ENCODE data around the gene OR6S1.
"Not testable (repeated sequence)": the region's sequence is repeated elsewhere in the genome, so short reads cannot be mapped to it uniquely, and the experiment has no call there.

OR6S1 gene

DNA sequence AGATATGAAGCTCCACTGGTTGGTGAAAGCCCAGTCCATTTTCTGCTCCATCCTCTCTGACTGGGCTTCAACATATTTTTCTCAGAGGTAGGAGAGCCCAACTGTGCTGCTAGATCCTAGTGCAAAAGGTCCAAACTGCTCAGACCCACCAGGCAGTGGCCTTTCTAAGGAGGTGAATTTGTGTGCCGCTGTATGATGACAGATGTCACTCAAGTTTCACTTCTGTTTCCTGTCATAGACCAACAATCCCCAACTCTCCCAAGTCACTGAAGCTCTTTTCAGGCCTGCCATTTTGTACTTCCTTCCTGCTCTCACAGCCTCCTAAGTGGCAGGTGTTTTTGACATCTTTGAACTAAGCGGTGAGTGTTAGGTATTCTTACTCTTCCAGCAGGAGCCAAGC is 26.5 kb upstream of the OR6S1 start:
- ChIA-PET CTCF (interaction anchor here (0.8 to 1.5 kb wide), 2 partner anchors 11 to 13 kb away, joined by 3 to 5 read pairs; no protein-coding TSS in a partner anchor), POLR2A (no interaction called here)
- Histone ChIP-seq H3K4me1 (ENCODE audit: control insufficient read depth, insufficient read depth, low read length) (peaks cover 4% of the 10 kb centered on the region; the same call in 1 of the 2 replicates), H3K36me3 (ENCODE audit: control insufficient read depth in 2 of 2, insufficient read depth in 1 of 2, low read length in 2 of 2) (no peaks in the 10 kb centered on the region), H3K27ac (ENCODE audit: extremely low read depth, low read depth, low read length) (no peak overlapping the region), H3K4me3 (ENCODE audit: low read depth, low read length) (no peak overlapping the region), H3K9me3 (ENCODE audit: control insufficient read depth, insufficient read depth, low read depth, low read length) (no peaks in the 10 kb centered on the region)
- TF ChIP-seq, protein P1, sequence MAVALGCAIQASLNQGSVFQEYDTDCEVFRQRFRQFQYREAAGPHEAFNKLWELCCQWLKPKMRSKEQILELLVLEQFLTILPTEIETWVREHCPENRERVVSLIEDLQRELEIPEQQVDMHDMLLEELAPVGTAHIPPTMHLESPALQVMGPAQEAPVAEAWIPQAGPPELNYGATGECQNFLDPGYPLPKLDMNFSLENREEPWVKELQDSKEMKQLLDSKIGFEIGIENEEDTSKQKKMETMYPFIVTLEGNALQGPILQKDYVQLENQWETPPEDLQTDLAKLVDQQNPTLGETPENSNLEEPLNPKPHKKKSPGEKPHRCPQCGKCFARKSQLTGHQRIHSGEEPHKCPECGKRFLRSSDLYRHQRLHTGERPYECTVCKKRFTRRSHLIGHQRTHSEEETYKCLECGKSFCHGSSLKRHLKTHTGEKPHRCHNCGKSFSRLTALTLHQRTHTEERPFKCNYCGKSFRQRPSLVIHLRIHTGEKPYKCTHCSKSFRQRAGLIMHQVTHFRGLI (tag by site-specific recombination; IDR thresholded peaks at IDR 0.05) = peak; percentile 85
- TF ChIP-seq, protein P2, sequence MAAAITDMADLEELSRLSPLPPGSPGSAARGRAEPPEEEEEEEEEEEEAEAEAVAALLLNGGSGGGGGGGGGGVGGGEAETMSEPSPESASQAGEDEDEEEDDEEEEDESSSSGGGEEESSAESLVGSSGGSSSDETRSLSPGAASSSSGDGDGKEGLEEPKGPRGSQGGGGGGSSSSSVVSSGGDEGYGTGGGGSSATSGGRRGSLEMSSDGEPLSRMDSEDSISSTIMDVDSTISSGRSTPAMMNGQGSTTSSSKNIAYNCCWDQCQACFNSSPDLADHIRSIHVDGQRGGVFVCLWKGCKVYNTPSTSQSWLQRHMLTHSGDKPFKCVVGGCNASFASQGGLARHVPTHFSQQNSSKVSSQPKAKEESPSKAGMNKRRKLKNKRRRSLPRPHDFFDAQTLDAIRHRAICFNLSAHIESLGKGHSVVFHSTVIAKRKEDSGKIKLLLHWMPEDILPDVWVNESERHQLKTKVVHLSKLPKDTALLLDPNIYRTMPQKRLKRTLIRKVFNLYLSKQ (tag by site-specific recombination; IDR thresholded peaks at IDR 0.05; ENCODE audit: borderline replicate concordance) = no peak

DNA sequence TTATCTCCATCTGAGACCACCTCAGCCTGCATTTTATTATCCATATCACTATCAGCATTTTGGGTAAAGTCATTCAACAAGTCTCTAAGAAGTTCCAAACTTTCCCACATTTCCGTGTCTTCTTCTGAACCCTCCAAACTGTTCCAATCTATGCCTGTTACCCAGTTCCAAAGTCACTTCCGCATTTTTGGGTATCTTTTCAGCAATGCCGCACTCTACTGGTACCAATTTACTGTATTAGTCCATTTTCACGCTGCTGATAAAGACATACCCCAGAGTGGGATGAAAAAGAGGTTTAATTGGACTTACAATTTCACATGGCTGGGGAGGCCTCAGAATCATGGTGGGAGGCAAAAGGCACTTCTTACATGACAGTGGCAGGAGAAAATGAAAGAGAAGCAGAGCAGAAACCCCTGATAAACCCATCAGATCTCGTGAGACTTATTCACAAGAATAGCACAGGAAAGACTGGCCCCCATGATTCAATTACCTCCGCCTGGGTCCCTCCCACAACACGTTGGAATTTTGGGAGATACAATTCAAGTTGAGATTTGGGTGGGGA is 25.0 kb upstream of the OR6S1 start:
- H3K4me3 ChIP-seq (ENCODE audit: low read depth, low read length); POLR2A ChIA-PET; H3K9me3 ChIP-seq (ENCODE audit: control insufficient read depth, insufficient read depth, low read depth, low read length); H3K4me1 ChIP-seq (ENCODE audit: control insufficient read depth, insufficient read depth, low read length); CTCF ChIA-PET; H3K36me3 ChIP-seq (ENCODE audit: control insufficient read depth in 2 of 2, insufficient read depth in 1 of 2, low read length in 2 of 2); H3K27ac ChIP-seq (ENCODE audit: extremely low read depth, low read depth, low read length): not testable (repeated sequence)

DNA sequence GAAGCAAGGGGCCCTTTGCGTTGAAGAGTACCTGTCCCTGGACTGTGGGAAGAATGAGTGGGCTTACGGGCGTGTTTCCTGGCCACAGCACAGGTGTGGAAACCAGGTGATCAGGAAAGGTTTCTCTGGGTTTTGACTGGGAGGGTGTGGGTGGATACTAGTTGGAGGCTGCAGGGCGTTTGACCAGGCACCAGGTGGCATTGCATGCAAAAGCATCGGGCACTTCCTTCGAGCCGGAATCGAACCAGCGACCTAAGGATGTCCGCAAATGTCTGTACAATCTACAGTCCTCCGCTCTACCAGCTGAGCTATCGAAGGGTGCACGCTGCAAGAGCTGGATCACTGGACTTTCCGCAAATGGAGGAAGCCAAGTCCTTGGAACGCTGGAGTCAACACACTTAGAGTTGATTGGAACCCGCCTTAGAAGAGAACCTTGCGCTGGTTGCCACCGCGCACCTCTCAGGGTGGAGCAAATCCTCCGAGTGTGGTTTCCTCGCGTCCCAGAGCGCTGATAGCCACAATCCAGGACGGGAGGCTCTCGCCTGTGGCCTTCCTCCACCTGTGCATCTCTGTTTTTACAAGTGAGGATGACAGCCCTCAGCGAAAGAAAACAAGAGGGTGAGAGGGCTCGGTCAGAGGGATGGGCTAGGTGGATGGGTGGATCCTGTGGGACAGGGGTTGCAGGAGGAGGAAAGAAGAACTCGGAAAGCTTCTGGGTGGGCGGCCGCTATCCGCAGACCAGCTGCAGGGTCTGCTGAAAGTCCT is 21.7 kb upstream of the OR6S1 start:
- POLR2A ChIA-PET = interaction anchor here (0.6 to 1.8 kb wide), 4 partner anchors 19 to 201 kb away, joined by 3 to 16 read pairs (median 4); no protein-coding TSS in a partner anchor
- TF ChIP-seq, protein P3, sequence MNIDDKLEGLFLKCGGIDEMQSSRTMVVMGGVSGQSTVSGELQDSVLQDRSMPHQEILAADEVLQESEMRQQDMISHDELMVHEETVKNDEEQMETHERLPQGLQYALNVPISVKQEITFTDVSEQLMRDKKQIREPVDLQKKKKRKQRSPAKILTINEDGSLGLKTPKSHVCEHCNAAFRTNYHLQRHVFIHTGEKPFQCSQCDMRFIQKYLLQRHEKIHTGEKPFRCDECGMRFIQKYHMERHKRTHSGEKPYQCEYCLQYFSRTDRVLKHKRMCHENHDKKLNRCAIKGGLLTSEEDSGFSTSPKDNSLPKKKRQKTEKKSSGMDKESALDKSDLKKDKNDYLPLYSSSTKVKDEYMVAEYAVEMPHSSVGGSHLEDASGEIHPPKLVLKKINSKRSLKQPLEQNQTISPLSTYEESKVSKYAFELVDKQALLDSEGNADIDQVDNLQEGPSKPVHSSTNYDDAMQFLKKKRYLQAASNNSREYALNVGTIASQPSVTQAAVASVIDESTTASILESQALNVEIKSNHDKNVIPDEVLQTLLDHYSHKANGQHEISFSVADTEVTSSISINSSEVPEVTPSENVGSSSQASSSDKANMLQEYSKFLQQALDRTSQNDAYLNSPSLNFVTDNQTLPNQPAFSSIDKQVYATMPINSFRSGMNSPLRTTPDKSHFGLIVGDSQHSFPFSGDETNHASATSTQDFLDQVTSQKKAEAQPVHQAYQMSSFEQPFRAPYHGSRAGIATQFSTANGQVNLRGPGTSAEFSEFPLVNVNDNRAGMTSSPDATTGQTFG (tag by site-specific recombination; IDR thresholded peaks at IDR 0.05; ENCODE audit: borderline replicate concordance) = no peak
- TF ChIP-seq ZBTB1 (tag by site-specific recombination; IDR thresholded peaks at IDR 0.05) (peak; percentile 54; the same call in 1 of the 2 replicates), ZNF654 (tag by site-specific recombination; IDR thresholded peaks at IDR 0.05; ENCODE audit: low read depth) (peak; percentile 54), ZNF426 (tag by site-specific recombination; IDR thresholded peaks at IDR 0.05) (no peak), ZNF214 (tag by site-specific recombination; IDR thresholded peaks at IDR 0.05; ENCODE audit: borderline replicate concordance) (no peak), ZNF830 (tag by site-specific recombination; IDR thresholded peaks at IDR 0.05; ENCODE audit: low read depth) (no peak), ZNF544 (tag by site-specific recombination; IDR thresholded peaks at IDR 0.05) (no peak), ZNF747 (tag by site-specific recombination; IDR thresholded peaks at IDR 0.05) (no peak), ZNF558 (tag by site-specific recombination; IDR thresholded peaks at IDR 0.05) (peak; percentile 64; the same call in 1 of the 2 replicates), ZBTB8A (tag by site-specific recombination; IDR thresholded peaks at IDR 0.05) (peak; percentile 99)
- TF ChIP-seq, protein P4, sequence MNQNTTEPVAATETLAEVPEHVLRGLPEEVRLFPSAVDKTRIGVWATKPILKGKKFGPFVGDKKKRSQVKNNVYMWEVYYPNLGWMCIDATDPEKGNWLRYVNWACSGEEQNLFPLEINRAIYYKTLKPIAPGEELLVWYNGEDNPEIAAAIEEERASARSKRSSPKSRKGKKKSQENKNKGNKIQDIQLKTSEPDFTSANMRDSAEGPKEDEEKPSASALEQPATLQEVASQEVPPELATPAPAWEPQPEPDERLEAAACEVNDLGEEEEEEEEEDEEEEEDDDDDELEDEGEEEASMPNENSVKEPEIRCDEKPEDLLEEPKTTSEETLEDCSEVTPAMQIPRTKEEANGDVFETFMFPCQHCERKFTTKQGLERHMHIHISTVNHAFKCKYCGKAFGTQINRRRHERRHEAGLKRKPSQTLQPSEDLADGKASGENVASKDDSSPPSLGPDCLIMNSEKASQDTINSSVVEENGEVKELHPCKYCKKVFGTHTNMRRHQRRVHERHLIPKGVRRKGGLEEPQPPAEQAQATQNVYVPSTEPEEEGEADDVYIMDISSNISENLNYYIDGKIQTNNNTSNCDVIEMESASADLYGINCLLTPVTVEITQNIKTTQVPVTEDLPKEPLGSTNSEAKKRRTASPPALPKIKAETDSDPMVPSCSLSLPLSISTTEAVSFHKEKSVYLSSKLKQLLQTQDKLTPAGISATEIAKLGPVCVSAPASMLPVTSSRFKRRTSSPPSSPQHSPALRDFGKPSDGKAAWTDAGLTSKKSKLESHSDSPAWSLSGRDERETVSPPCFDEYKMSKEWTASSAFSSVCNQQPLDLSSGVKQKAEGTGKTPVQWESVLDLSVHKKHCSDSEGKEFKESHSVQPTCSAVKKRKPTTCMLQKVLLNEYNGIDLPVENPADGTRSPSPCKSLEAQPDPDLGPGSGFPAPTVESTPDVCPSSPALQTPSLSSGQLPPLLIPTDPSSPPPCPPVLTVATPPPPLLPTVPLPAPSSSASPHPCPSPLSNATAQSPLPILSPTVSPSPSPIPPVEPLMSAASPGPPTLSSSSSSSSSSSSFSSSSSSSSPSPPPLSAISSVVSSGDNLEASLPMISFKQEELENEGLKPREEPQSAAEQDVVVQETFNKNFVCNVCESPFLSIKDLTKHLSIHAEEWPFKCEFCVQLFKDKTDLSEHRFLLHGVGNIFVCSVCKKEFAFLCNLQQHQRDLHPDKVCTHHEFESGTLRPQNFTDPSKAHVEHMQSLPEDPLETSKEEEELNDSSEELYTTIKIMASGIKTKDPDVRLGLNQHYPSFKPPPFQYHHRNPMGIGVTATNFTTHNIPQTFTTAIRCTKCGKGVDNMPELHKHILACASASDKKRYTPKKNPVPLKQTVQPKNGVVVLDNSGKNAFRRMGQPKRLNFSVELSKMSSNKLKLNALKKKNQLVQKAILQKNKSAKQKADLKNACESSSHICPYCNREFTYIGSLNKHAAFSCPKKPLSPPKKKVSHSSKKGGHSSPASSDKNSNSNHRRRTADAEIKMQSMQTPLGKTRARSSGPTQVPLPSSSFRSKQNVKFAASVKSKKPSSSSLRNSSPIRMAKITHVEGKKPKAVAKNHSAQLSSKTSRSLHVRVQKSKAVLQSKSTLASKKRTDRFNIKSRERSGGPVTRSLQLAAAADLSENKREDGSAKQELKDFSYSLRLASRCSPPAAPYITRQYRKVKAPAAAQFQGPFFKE (tag by site-specific recombination; IDR thresholded peaks at IDR 0.05; ENCODE audit: borderline replicate concordance) = no peak

More for the DNA sequence above, 21.7 kb upstream of the OR6S1 start:
- H3K27ac ChIP-seq (ENCODE audit: extremely low read depth, low read depth, low read length) = peak overlapping the region; percentile 59; the same call in 1 of the 2 replicates
- H3K4me1 ChIP-seq (ENCODE audit: control insufficient read depth, insufficient read depth, low read length) = no peaks in the 10 kb centered on the region
- H3K36me3 ChIP-seq (ENCODE audit: control insufficient read depth in 2 of 2, insufficient read depth in 1 of 2, low read length in 2 of 2) = no peaks in the 10 kb centered on the region
- H3K4me3 ChIP-seq (ENCODE audit: low read depth, low read length) = peak overlapping the region; percentile 59
- no peaks in the 10 kb centered on the region for H3K9me3 ChIP-seq (ENCODE audit: control insufficient read depth, insufficient read depth, low read depth, low read length)
- CTCF ChIA-PET = interaction anchor here (0.6 to 2.7 kb wide), 7 partner anchors 11 to 307 kb away, joined by 3 to 13 read pairs (median 6); no protein-coding TSS in a partner anchor

All from HEK293 (cell line).